ES-I3 (cell line): ENCODE data around the gene ACTG2.
"Not testable (repeated sequence)": the region's sequence is repeated elsewhere in the genome, so short reads cannot be mapped to it uniquely, and the experiment has no call there.

Source experiments
- H3K36me3 ChIP-seq: 2 replicates; pipeline ENCODE4 v1.6.1; 2013; ENCODE audit warnings: mild to moderate bottlenecking, low read length, control low read depth, moderate library complexity; ENCODE audit not compliant: insufficient read depth
- H3K4me1 ChIP-seq: 2 replicates; pipeline ENCODE4 v1.6.1; 2013; ENCODE audit warnings: mild to moderate bottlenecking, control low read depth, low read length; ENCODE audit not compliant: insufficient read depth
- H3K9ac ChIP-seq: 2 replicates; pipeline ENCODE4 v1.6.1; 2013; ENCODE audit warnings: low read depth, mild to moderate bottlenecking, low read length, moderate library complexity
- H3K9me3 ChIP-seq: 2 replicates; pipeline ENCODE4 v1.6.1; 2013; ENCODE audit warnings: mild to moderate bottlenecking, low read length, moderate library complexity; ENCODE audit not compliant: control insufficient read depth, insufficient read depth

Gene ACTG2

GRCh38 chr2:73885406-73885805, 7.4 kb upstream of the ACTG2 start:
- H3K9me3 ChIP-seq: no peaks in the 10 kb centered on the region
- H3K36me3 ChIP-seq: no peaks in the 10 kb centered on the region
- H3K9ac ChIP-seq: no peak overlapping the region
- peaks cover 3% of the 10 kb centered on the region; the same call in 1 of the 2 replicates for H3K4me1 ChIP-seq

GRCh38 chr2:73886357-73886756, 6.5 kb upstream of the ACTG2 start:
- Histone ChIP-seq H3K4me1 (peaks cover 3% of the 10 kb centered on the region; the same call in 1 of the 2 replicates), H3K9ac (no peak overlapping the region), H3K36me3 (no peaks in the 10 kb centered on the region), H3K9me3 (no peaks in the 10 kb centered on the region)

- not testable (repeated sequence) for H3K36me3 ChIP-seq, H3K4me1 ChIP-seq, H3K9ac ChIP-seq, H3K9me3 ChIP-seq
Measured at GRCh38 chr2:73887596-73888353, 5.0 kb upstream of the ACTG2 start.

- H3K4me1 ChIP-seq: peaks cover 3% of the 10 kb centered on the region; the same call in 1 of the 2 replicates
- H3K9me3 ChIP-seq: no peaks in the 10 kb centered on the region
- no peak overlapping the region for H3K9ac ChIP-seq
- no peaks in the 10 kb centered on the region for H3K36me3 ChIP-seq
Measured at GRCh38 chr2:73888388-73888787, 4.4 kb upstream of the ACTG2 start.

- Histone ChIP-seq H3K36me3 (no peaks in the 10 kb centered on the region), H3K9ac (no peak overlapping the region), H3K4me1 (peaks cover 3% of the 10 kb centered on the region; the same call in 1 of the 2 replicates), H3K9me3 (no peaks in the 10 kb centered on the region)
Measured at GRCh38 chr2:73889206-73889605, 3.6 kb upstream of the ACTG2 start.

GRCh38 chr2:73890301-73891092, 2.3 kb upstream of the ACTG2 start:
- Histone ChIP-seq H3K4me1 (peaks cover 3% of the 10 kb centered on the region; the same call in 1 of the 2 replicates), H3K9ac (no peak overlapping the region), H3K36me3 (no peaks in the 10 kb centered on the region), H3K9me3 (no peaks in the 10 kb centered on the region)

- Histone ChIP-seq H3K9me3 (no peaks in the 10 kb centered on the region), H3K36me3 (no peaks in the 10 kb centered on the region), H3K4me1 (peaks cover 3% of the 10 kb centered on the region; the same call in 1 of the 2 replicates), H3K9ac (no peak overlapping the region)
Measured at GRCh38 chr2:73891276-73891901, 1.4 kb upstream of the ACTG2 start.

GRCh38 chr2:73893764-73894474, 1.1 kb downstream of the ACTG2 start:
- H3K9ac ChIP-seq: no peak overlapping the region
- no peaks in the 10 kb centered on the region for H3K9me3 ChIP-seq
- no peaks in the 10 kb centered on the region; the same call in none of the 2 replicates for H3K4me1 ChIP-seq
- H3K36me3 ChIP-seq: no peaks in the 10 kb centered on the region; the same call in 1 of the 2 replicates

- Histone ChIP-seq H3K36me3 (no peaks in the 10 kb centered on the region; the same call in 1 of the 2 replicates), H3K9ac (no peak overlapping the region), H3K9me3 (no peaks in the 10 kb centered on the region), H3K4me1 (no peaks in the 10 kb centered on the region; the same call in none of the 2 replicates)
Measured at GRCh38 chr2:73894475-73894850, 1.7 kb downstream of the ACTG2 start.

- no peaks in the 10 kb centered on the region; the same call in 1 of the 2 replicates for H3K36me3 ChIP-seq
- no peak overlapping the region for H3K9ac ChIP-seq
- no peaks in the 10 kb centered on the region for H3K9me3 ChIP-seq
- H3K4me1 ChIP-seq: no peaks in the 10 kb centered on the region; the same call in none of the 2 replicates
Measured at GRCh38 chr2:73894877-73895276, 2.1 kb downstream of the ACTG2 start.

GRCh38 chr2:73895473-73895872, 2.7 kb downstream of the ACTG2 start:
- no peak overlapping the region for H3K9ac ChIP-seq
- H3K4me1 ChIP-seq: no peaks in the 10 kb centered on the region; the same call in none of the 2 replicates
- H3K36me3 ChIP-seq: no peaks in the 10 kb centered on the region; the same call in 1 of the 2 replicates
- H3K9me3 ChIP-seq: no peaks in the 10 kb centered on the region

GRCh38 chr2:73896362-73897239, 3.8 kb downstream of the ACTG2 start:
- no peaks in the 10 kb centered on the region; the same call in 1 of the 2 replicates for H3K4me1 ChIP-seq
- no peak overlapping the region for H3K9ac ChIP-seq
- H3K36me3 ChIP-seq: no peaks in the 10 kb centered on the region; the same call in 1 of the 2 replicates
- H3K9me3 ChIP-seq: no peaks in the 10 kb centered on the region

- no peak overlapping the region for H3K9ac ChIP-seq
- H3K4me1 ChIP-seq: no peaks in the 10 kb centered on the region; the same call in 1 of the 2 replicates
- no peaks in the 10 kb centered on the region; the same call in 1 of the 2 replicates for H3K36me3 ChIP-seq
- no peaks in the 10 kb centered on the region for H3K9me3 ChIP-seq
Measured at GRCh38 chr2:73897240-73897583, 4.4 kb downstream of the ACTG2 start.
